T-cell (primary cell): ENCODE results near the gene KAT2A. TPM values are rescaled to one million over a fixed set of nuclear protein-coding genes. Genes with fewer than 3 reads are reported as not detected.

Source experiments
- ATAC-seq, 4 experiments: fragments of 200-7000 bp in 3 of 4; fragments of 150-1000 bp in 1 of 4; cut with Tn5 transposase; replicated peaks in 1 of 4; 1 replicate in 3 of 4; 2 replicates in 1 of 4; pipeline ENCODE4 v1.10.0; 2021; ENCODE audit warnings: moderate library complexity in 3 of 4, mild to moderate bottlenecking in 2 of 4, moderate number of reproducible peaks in 1 of 4
- CTCF ChIA-PET, 2 donors: fragments of 300-600 bp; sonication (Branson Sonifier 250); formaldehyde crosslinking; loops; one replicate each; lab custom pipeline; 2022; ENCODE audit warnings: antibody characterized with exemption in 2 of 2; lab: Charles Lee
- POLR2A ChIA-PET, 2 donors: fragments of 300-600 bp; sonication (Branson Sonifier 250); formaldehyde crosslinking; loops; one replicate each; lab custom pipeline; 2022; ENCODE audit warnings: antibody characterized with exemption in 2 of 2; lab: Charles Lee
- DNase-seq, 35 experiments: peaks; one replicate each; pipeline versions ENCODE4 v3.0.0 to v3.0.0-alpha.2; 2013 to 2023
- H3K27ac ChIP-seq: one replicate; pipeline ENCODE4 v1.5.1; 2013; ENCODE audit warnings: low read length
- H3K27me3 ChIP-seq, 2 experiments: replicated peaks in 1 of 2; 1 replicate in 1 of 2; 2 replicates in 1 of 2; pipeline versions ENCODE4 v1.6.1 to v1.7.0; 2013; ENCODE audit warnings: low read length in 1 of 2, mixed read lengths in 1 of 2; ENCODE audit not compliant: control insufficient read depth in 2 of 2, insufficient read depth in 2 of 2; ENCODE audit errors: extremely low read depth in 1 of 2
- H3K36me3 ChIP-seq, 2 donors: 1 replicate in 1 of 2; 2 replicates in 1 of 2; pipeline versions ENCODE4 v1.6.1 to v1.7.0; 2013; ENCODE audit warnings: low read length in 1 of 2; ENCODE audit not compliant: control insufficient read depth in 2 of 2, insufficient read depth in 1 of 2; ENCODE audit errors: extremely low read depth in 1 of 2
- H3K4me1 ChIP-seq, 2 experiments: 1 replicate in 1 of 2; 2 replicates in 1 of 2; pipeline versions ENCODE4 v1.6.1 to v1.7.0; 2013; ENCODE audit warnings: low read length in 2 of 2, mixed read lengths in 1 of 2; ENCODE audit not compliant: insufficient read depth in 2 of 2, control insufficient read depth in 1 of 2; ENCODE audit errors: extremely low read depth in 1 of 2
- H3K4me3 ChIP-seq, 2 donors: 1 replicate in 1 of 2; 2 replicates in 1 of 2; pipeline versions ENCODE4 v1.5.1 to v1.7.0; 2013; ENCODE audit warnings: mild to moderate bottlenecking in 2 of 2, low read length in 1 of 2, moderate library complexity in 1 of 2; ENCODE audit not compliant: control insufficient read depth in 1 of 2; ENCODE audit errors: extremely low read depth in 1 of 2
- H3K9me3 ChIP-seq: 2 replicates; pipeline ENCODE4 v1.7.0; 2013
- H3K27ac Mint-ChIP-seq, 2 donors: one replicate each; pipeline ENCODE4 v1.8.0; 2020 to 2021; ENCODE audit warnings: mild to moderate bottlenecking in 2 of 2, mixed read lengths in 2 of 2
- H3K27me3 Mint-ChIP-seq, 2 donors: one replicate each; pipeline ENCODE4 v1.8.0; 2021 to 2022; ENCODE audit warnings: mixed read lengths in 2 of 2
- H3K36me3 Mint-ChIP-seq: one replicate; pipeline ENCODE4 v1.8.0; 2021; ENCODE audit warnings: mixed read lengths
- H3K4me1 Mint-ChIP-seq, 3 donors: one replicate each; pipeline ENCODE4 v1.8.0; 2020 to 2022; ENCODE audit warnings: mixed read lengths in 3 of 3, mild to moderate bottlenecking in 1 of 3
- H3K4me3 Mint-ChIP-seq, 3 donors: one replicate each; pipeline ENCODE4 v1.8.0; 2020 to 2022; ENCODE audit warnings: mild to moderate bottlenecking in 3 of 3, mixed read lengths in 3 of 3, moderate library complexity in 3 of 3
- H3K9me3 Mint-ChIP-seq, 3 donors: one replicate each; pipeline ENCODE4 v1.8.0; 2020 to 2022; ENCODE audit warnings: mixed read lengths in 3 of 3
- WGBS: methylation state at CpG from one replicate; pipeline ENCODE4 v1.1.5; 2013; ENCODE audit warnings: missing lambda C conversion rate; ENCODE audit not compliant: insufficient coverage; 5-methylcytosine and 5-hydroxymethylcytosine counted together
- total RNA-seq, 35 experiments: library from RNA in 6 of 35; stranded (reverse) in 6 of 35; fragments of 120-200 nt in 1 of 35; gene quantifications; one replicate each; pipeline versions ENCODE4 v1.2.1 to v1.2.4 and lab custom pipeline; 2013 to 2026

KAT2A gene
- total RNA-seq, 5 donors from 2014 or later (not counting 1 experiment from before 2014, with no cell fraction given) = 41.1 to 75.5 (median 61.1) TPM

DNA sequence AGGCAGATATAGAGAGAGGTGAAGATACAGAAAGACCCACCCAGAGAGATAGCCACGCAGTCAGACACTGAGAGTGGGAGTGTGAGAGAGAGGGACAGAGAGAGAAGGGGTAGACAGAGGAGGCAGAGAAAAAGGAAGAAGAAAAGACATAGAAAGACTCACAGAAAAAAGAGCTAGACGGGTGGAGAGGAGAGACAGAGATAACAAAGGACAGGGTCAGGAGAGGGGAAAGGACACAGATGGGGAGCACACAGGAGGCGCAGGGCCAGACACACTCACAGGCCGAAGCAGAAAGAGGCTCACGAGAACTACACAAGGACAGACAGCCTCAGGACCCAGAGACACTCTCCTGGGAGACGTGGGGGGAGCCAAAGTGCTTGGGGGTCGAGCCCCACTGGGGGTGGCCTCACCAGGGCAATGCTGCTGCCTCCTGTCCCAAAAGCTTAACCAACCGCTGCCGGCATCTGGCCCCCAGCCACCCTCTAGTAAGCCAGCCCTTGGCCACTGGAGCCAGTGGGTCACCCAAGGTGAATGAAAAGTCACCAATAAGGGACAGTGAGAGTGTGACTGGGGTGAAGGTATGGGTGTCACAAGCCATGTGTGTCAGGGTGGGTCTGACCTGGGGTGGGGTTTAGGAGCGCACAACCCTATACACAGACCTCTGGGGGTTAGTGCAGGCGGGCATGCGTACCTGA is 26.6 kb downstream of the KAT2A start:
- WGBS = 80% methylated on average over 7 of the region's 12 CpGs
- no peak for ATAC-seq

DNA sequence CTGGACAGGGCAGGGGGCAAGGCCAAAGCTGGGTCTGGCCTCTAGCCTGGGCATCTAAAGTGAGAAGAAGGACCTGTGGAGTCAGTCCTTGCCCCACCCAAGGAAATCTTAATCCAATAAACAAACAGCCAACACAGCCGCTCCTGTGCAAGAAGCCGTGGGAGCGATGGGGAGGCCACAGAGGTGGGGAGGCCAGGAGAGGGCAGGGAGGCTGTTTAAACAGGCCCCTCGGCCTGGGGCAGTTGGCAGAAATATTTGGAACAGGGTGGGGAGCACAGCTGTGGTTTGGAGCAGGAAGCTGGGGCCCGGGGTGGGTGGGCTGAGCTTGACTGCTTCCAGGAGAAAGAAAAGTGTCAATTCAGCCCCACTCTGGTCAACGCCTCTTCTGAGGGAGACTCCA is 28.2 kb downstream of the KAT2A start:
- no peak for DNase-seq
- H3K9me3 Mint-ChIP-seq = no peaks in the 10 kb centered on the region
- Histone ChIP-seq H3K27me3 (peaks cover 0 to 50% of the 10 kb centered on the region in 2 experiments), H3K36me3 (no peaks in the 10 kb centered on the region), H3K4me3 (no peak overlapping the region), H3K9me3 (no peaks in the 10 kb centered on the region), H3K4me1 (peaks cover 4 to 6% of the 10 kb centered on the region in 2 experiments), H3K27ac (no peak overlapping the region)
- peaks cover 3 to 6% (median 6%) of the 10 kb centered on the region in 3 donors for H3K4me1 Mint-ChIP-seq
- no peak overlapping the region for H3K4me3 Mint-ChIP-seq
- no peaks in the 10 kb centered on the region for H3K36me3 Mint-ChIP-seq
- 53% methylated on average over 4 of the region's 6 CpGs for WGBS
- CTCF ChIA-PET = no interaction called here
- no peak overlapping the region for H3K27ac Mint-ChIP-seq
- POLR2A ChIA-PET = no interaction called here
- peaks cover 24 to 41% of the 10 kb centered on the region in 2 donors for H3K27me3 Mint-ChIP-seq
- no peak for ATAC-seq

More for the DNA sequence above, 26.6 kb downstream of the KAT2A start:
- Mint-ChIP-seq H3K27me3 (peaks cover 25 to 38% of the 10 kb centered on the region in 2 donors), H3K27ac (no peak overlapping the region), H3K4me1 (peaks cover 6 to 10% (median 9%) of the 10 kb centered on the region in 3 donors), H3K9me3 (no peaks in the 10 kb centered on the region), H3K36me3 (no peaks in the 10 kb centered on the region), H3K4me3 (no peak overlapping the region)
- Histone ChIP-seq H3K36me3 (no peaks in the 10 kb centered on the region), H3K4me3 (no peak overlapping the region), H3K9me3 (no peaks in the 10 kb centered on the region), H3K27me3 (peaks cover 0 to 45% of the 10 kb centered on the region in 2 experiments), H3K27ac (no peak overlapping the region), H3K4me1 (peaks cover 6 to 14% of the 10 kb centered on the region in 2 experiments)
- DNase-seq = no peak
- POLR2A ChIA-PET = no interaction called here
- CTCF ChIA-PET = no interaction called here

GRCh38 chr17:42090964-42091790 is 30.0 kb downstream of the KAT2A start:
- DNase-seq (no peak), ATAC-seq (no peak)
- Histone ChIP-seq H3K27me3 (peaks cover 0 to 32% of the 10 kb centered on the region in 2 experiments), H3K27ac (no peak overlapping the region), H3K4me1 (no peaks in the 10 kb centered on the region), H3K4me3 (no peak overlapping the region), H3K36me3 (no peaks in the 10 kb centered on the region), H3K9me3 (no peaks in the 10 kb centered on the region)
- 88% methylated on average over 4 of the region's 8 CpGs for WGBS
- CTCF ChIA-PET = interaction anchor here (0.5 to 1.2 kb wide), 6 partner anchors 19 to 161 kb away, joined by 3 to 4 read pairs (median 4); partner anchors contain the start of gene ODAD4 (in 1 of the 2)
- peaks cover 16 to 30% of the 10 kb centered on the region in 2 donors for H3K27me3 Mint-ChIP-seq
- POLR2A ChIA-PET = no interaction called here
- no peaks in the 10 kb centered on the region for H3K36me3 Mint-ChIP-seq
- no peak overlapping the region for H3K4me3 Mint-ChIP-seq
- H3K4me1 Mint-ChIP-seq = no peaks in the 10 kb centered on the region
- no peaks in the 10 kb centered on the region for H3K9me3 Mint-ChIP-seq
- H3K27ac Mint-ChIP-seq = no peak overlapping the region

GRCh38 chr17:42088736-42089135 is 32.4 kb downstream of the KAT2A start:
- CTCF ChIA-PET = interaction anchor here in 1 of 2 donors (0.5 kb wide), 1 partner anchor 124 kb away, joined by 3 read pairs; no protein-coding TSS in a partner anchor
- H3K4me3 Mint-ChIP-seq = no peak overlapping the region
- H3K27me3 Mint-ChIP-seq = peaks cover 5 to 19% of the 10 kb centered on the region in 2 donors
- no peak overlapping the region for H3K27ac Mint-ChIP-seq
- Histone ChIP-seq H3K4me3 (no peak overlapping the region), H3K4me1 (no peaks in the 10 kb centered on the region), H3K27me3 (peaks cover 0 to 26% of the 10 kb centered on the region in 2 experiments), H3K9me3 (no peaks in the 10 kb centered on the region), H3K36me3 (no peaks in the 10 kb centered on the region), H3K27ac (no peak overlapping the region)
- POLR2A ChIA-PET = no interaction called here
- ATAC-seq (no peak), DNase-seq (no peak)
- 85% methylated on average over 7 of the region's 8 CpGs for WGBS
- H3K9me3 Mint-ChIP-seq = no peaks in the 10 kb centered on the region
- H3K4me1 Mint-ChIP-seq = no peaks in the 10 kb centered on the region
- no peaks in the 10 kb centered on the region for H3K36me3 Mint-ChIP-seq

- Histone ChIP-seq H3K4me1 (no peaks in the 10 kb centered on the region), H3K27me3 (peaks cover 0 to 26% of the 10 kb centered on the region in 2 experiments), H3K36me3 (no peaks in the 10 kb centered on the region), H3K27ac (no peak overlapping the region), H3K4me3 (no peak overlapping the region), H3K9me3 (no peaks in the 10 kb centered on the region)
- Mint-ChIP-seq H3K36me3 (no peaks in the 10 kb centered on the region), H3K4me1 (no peaks in the 10 kb centered on the region), H3K4me3 (no peak overlapping the region), H3K9me3 (no peaks in the 10 kb centered on the region), H3K27ac (no peak overlapping the region), H3K27me3 (peaks cover 5 to 18% of the 10 kb centered on the region in 2 donors)
- WGBS = 94% methylated on average over 9 of the region's 20 CpGs
- POLR2A ChIA-PET = interaction anchor here in 1 of 2 donors (1.0 kb wide), 1 partner anchor 23 kb away, joined by 5 read pairs; no protein-coding TSS in a partner anchor
- ATAC-seq (no peak), DNase-seq (no peak)
- CTCF ChIA-PET = no interaction called here
Measured at GRCh38 chr17:42087736-42088705, 33.1 kb downstream of the KAT2A start.
